SU-DHL-6 (cell line): ENCODE measurements around the gene MTMR12.

Source experiments
- CTCF ChIP-seq: fragments of 200-600 bp; sonication (generic); IDR thresholded peaks from one replicate; pipeline ENCODE4 v1.5.1; 2017; ENCODE audit warnings: antibody characterized with exemption, mild to moderate bottlenecking, low read length, moderate library complexity; ENCODE audit not compliant: insufficient read depth, poor library complexity, severe bottlenecking
- EZH2phosphoT487 ChIP-seq: fragments of 200-600 bp; sonication (generic), shearing (Covaris generic); conservative IDR thresholded peaks from 2 replicates; pipeline ENCODE4 v1.6.1; 2018; ENCODE audit warnings: mild to moderate bottlenecking, antibody characterized with exemption, low read length, moderate library complexity, mixed read lengths

- no peak for TF ChIP-seq EZH2phosphoT487
- no peak for TF ChIP-seq CTCF
These were observed 30.1 kb downstream of the MTMR12 start for GRCh38 chr5:32282633-32283032.
